Neural cell (in vitro differentiated cells): Measurements from ENCODE around the gene ABCB7. TPM values are rescaled to one million over a fixed set of nuclear protein-coding genes. Genes with fewer than 3 reads are reported as not detected.

Experiments
- H2AFZ ChIP-seq: fragments of 200-600, 300-800 bp; sonication (generic), shearing (Covaris generic); 2 replicates; pipeline ENCODE4 v1.6.0; 2014; ENCODE audit warnings: low read depth, mild to moderate bottlenecking, antibody characterized with exemption, low read length, moderate library complexity
- H3F3A ChIP-seq: fragments of 200-600 bp; shearing (Covaris generic); 2 replicates; pipeline ENCODE4 v1.6.1; 2016; ENCODE audit warnings: mild to moderate bottlenecking, moderate library complexity, mixed read lengths, antibody characterized with exemption, low read length; ENCODE audit not compliant: insufficient read depth, poor library complexity, severe bottlenecking
- H3K27ac ChIP-seq: fragments of 200-600, 300-800 bp; sonication (generic), shearing (Covaris generic); 2 replicates; pipeline ENCODE4 v1.5.1; 2014; ENCODE audit warnings: mild to moderate bottlenecking, low read length, moderate library complexity
- H3K27me3 ChIP-seq: fragments of 300-800, 200-600 bp; sonication (generic), shearing (Covaris generic); 2 replicates; pipeline ENCODE4 v1.6.0; 2014; ENCODE audit warnings: mild to moderate bottlenecking, low read depth, low read length, moderate library complexity; ENCODE audit not compliant: insufficient read depth
- H3K36me3 ChIP-seq: fragments of 300-800, 200-600 bp; sonication (generic), shearing (Covaris generic); 2 replicates; pipeline ENCODE4 v1.5.1; 2014; ENCODE audit warnings: mild to moderate bottlenecking, antibody characterized with exemption, low read length, moderate library complexity; ENCODE audit not compliant: insufficient read depth
- H3K4me2 ChIP-seq: fragments of 300-800, 200-600 bp; sonication (generic), shearing (Covaris generic); 2 replicates; pipeline ENCODE4 v1.6.0; 2014; ENCODE audit warnings: mild to moderate bottlenecking, low read length
- H3K4me3 ChIP-seq: fragments of 300-800, 200-600 bp; sonication (generic), shearing (Covaris generic); 2 replicates; pipeline ENCODE4 v1.5.1; 2014; ENCODE audit warnings: mild to moderate bottlenecking, low read length, moderate library complexity
- H3K79me2 ChIP-seq: fragments of 200-600 bp; shearing (Covaris generic); replicated peaks from 2 replicates; pipeline ENCODE4 v1.6.0; 2014; ENCODE audit warnings: mild to moderate bottlenecking, low read length, moderate library complexity; ENCODE audit not compliant: insufficient read depth
- H3K9ac ChIP-seq: fragments of 300-800, 200-600 bp; sonication (generic), shearing (Covaris generic); 2 replicates; pipeline ENCODE4 v1.6.1; 2016; ENCODE audit warnings: mild to moderate bottlenecking, low read length, mixed read lengths
- H3K9me2 ChIP-seq: fragments of 200-600 bp; shearing (Covaris generic); 2 replicates; pipeline ENCODE4 v1.6.1; 2016; ENCODE audit warnings: mild to moderate bottlenecking, low read length, mixed read lengths; ENCODE audit not compliant: insufficient read depth
- H3K9me3 ChIP-seq: fragments of 200-600, 300-800 bp; sonication (generic), shearing (Covaris generic); 2 replicates; pipeline ENCODE4 v1.6.1; 2016; ENCODE audit warnings: mild to moderate bottlenecking, mixed run types, low read length, moderate library complexity, mixed read lengths
- H4K20me1 ChIP-seq: fragments of 200-600 bp; shearing (Covaris generic); 2 replicates; pipeline ENCODE4 v1.6.1; 2016; ENCODE audit warnings: mild to moderate bottlenecking, mixed run types; ENCODE audit not compliant: insufficient read depth
- EP300 ChIP-seq: fragments of 450-650 bp; conservative IDR thresholded peaks from 2 replicates; pipeline ENCODE4 v1.6.1; 2014; ENCODE audit warnings: antibody characterized with exemption, mild to moderate bottlenecking, moderate library complexity; ENCODE audit not compliant: poor library complexity, severe bottlenecking
- EZH2 ChIP-seq: fragments of 200-600, 300-800 bp; shearing (Covaris generic), sonication (generic); IDR thresholded peaks from 2 replicates; pipeline ENCODE4 v1.6.1; 2014; ENCODE audit warnings: antibody characterized with exemption, low read length, borderline replicate concordance, mild to moderate bottlenecking; ENCODE audit not compliant: insufficient read depth, poor library complexity, severe bottlenecking
- MXI1 ChIP-seq: fragments of 450-650 bp; conservative IDR thresholded peaks from 2 replicates; pipeline ENCODE4 v1.6.1; 2014; ENCODE audit warnings: antibody characterized with exemption, mild to moderate bottlenecking; ENCODE audit not compliant: poor library complexity, severe bottlenecking
- POLR2AphosphoS5 ChIP-seq: IDR thresholded peaks from 2 replicates; pipeline ENCODE4 v1.6.1; 2012
- RAD21 ChIP-seq: fragments of 450-650 bp; conservative IDR thresholded peaks from 2 replicates; pipeline ENCODE4 v1.6.1; 2014; ENCODE audit warnings: antibody characterized with exemption, mild to moderate bottlenecking, moderate library complexity
- SMC3 ChIP-seq: fragments of 450-650 bp; conservative IDR thresholded peaks from 2 replicates; pipeline ENCODE4 v1.6.1; 2014; ENCODE audit warnings: antibody characterized with exemption, mild to moderate bottlenecking, moderate library complexity; ENCODE audit not compliant: poor library complexity
- TAF1 ChIP-seq: IDR thresholded peaks from 2 replicates; pipeline ENCODE4 v1.6.1; 2012; ENCODE audit warnings: low read depth
- polyA plus RNA-seq: library from polyadenylated mRNA; depleted of rRNA; stranded (reverse); fragments of >200 nt; gene quantifications from 2 replicates; pipeline ENCODE4 v1.2.3, GENCODE V29; 2014
- TF ChIP-seq, protein P1 (sequence below): fragments of 450-650 bp; IDR thresholded peaks from 2 replicates; pipeline ENCODE4 v1.5.1; 2014; ENCODE audit warnings: antibody characterized with exemption, mild to moderate bottlenecking, moderate library complexity; ENCODE audit not compliant: poor library complexity, severe bottlenecking
- TF ChIP-seq, protein P2 (sequence below): IDR thresholded peaks from 2 replicates; pipeline ENCODE4 v1.6.1; 2012; ENCODE audit warnings: borderline replicate concordance

The ABCB7 gene
- polyA plus RNA-seq, 1 donor from 2014 or later: 25.1 TPM

DNA sequence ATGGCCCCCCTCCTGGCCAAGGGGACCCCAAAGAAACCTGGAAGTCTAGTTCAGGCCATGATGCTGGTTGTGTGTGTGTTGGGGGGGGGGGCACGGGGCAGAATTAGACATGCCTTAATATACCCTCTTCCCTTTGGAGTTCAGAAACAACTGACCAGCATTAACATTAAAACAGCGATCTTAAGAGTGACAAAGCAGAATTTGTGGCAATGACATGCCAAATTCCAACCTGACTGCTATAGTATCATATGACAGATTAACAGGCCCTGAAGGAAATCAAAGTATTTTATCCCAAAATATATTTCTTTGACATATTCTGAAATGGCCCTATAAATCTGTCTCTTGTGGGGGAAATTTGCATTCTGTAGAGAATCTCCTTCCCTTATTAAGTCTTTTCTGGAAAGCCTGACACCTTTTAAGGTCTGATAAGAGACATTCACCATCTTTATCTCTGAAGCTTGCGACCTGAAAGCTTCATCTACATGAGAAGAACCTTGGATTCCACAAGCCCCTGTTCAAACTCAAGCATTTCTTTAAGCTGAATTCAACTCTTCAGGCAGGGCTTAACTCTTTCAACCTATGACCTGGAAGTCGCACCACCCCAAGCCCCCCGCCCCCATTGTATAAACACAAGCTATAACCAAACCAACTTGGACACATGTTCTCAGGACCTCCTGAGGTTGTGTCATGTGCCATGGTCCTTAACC is 40.2 kb downstream of the ABCB7 start:
- H3K27ac ChIP-seq: no peak overlapping the region
- H3F3A ChIP-seq: no peaks in the 10 kb centered on the region
- H3K9ac ChIP-seq: no peak overlapping the region
- H2AFZ ChIP-seq: no peak overlapping the region
- no peaks in the 10 kb centered on the region for H3K9me2 ChIP-seq
- no peaks in the 10 kb centered on the region for H3K27me3 ChIP-seq
- H3K4me2 ChIP-seq: no peak overlapping the region
- no peaks in the 10 kb centered on the region for H3K9me3 ChIP-seq
- TF ChIP-seq SMC3 (no peak), MXI1 (no peak), EP300 (no peak), TAF1 (no peak), EZH2 (no peak)
- TF ChIP-seq, protein P1, sequence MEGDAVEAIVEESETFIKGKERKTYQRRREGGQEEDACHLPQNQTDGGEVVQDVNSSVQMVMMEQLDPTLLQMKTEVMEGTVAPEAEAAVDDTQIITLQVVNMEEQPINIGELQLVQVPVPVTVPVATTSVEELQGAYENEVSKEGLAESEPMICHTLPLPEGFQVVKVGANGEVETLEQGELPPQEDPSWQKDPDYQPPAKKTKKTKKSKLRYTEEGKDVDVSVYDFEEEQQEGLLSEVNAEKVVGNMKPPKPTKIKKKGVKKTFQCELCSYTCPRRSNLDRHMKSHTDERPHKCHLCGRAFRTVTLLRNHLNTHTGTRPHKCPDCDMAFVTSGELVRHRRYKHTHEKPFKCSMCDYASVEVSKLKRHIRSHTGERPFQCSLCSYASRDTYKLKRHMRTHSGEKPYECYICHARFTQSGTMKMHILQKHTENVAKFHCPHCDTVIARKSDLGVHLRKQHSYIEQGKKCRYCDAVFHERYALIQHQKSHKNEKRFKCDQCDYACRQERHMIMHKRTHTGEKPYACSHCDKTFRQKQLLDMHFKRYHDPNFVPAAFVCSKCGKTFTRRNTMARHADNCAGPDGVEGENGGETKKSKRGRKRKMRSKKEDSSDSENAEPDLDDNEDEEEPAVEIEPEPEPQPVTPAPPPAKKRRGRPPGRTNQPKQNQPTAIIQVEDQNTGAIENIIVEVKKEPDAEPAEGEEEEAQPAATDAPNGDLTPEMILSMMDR: no peak
- no peaks in the 10 kb centered on the region for H3K79me2 ChIP-seq
- H3K36me3 ChIP-seq: no peaks in the 10 kb centered on the region
- no peak overlapping the region for H3K4me3 ChIP-seq
- H4K20me1 ChIP-seq: no peaks in the 10 kb centered on the region

DNA sequence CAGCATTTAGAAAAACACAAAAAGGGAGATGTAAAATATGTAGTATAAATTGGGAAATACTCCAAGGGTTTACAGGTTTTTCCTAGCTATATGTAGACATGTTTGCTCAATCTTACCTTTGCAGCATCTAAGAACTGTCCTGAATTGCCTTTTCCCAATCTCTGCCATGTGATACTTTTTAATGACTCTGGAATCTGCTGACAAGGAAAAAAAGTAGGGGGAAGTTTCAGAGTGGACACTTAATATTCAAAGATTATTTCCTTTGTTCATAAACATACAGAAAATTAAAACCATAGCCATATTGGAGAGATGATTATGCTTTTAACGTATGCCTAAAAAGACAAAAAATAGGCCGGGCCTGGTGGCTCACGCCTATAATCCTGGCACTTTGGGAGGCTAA is 41.4 kb downstream of the ABCB7 start:
- Histone ChIP-seq H3K4me3 (no peak overlapping the region), H3F3A (no peaks in the 10 kb centered on the region), H3K9me3 (no peaks in the 10 kb centered on the region), H3K79me2 (no peaks in the 10 kb centered on the region), H3K9me2 (no peaks in the 10 kb centered on the region), H3K4me2 (no peak overlapping the region), H4K20me1 (no peaks in the 10 kb centered on the region), H2AFZ (no peak overlapping the region), H3K36me3 (no peaks in the 10 kb centered on the region), H3K9ac (no peak overlapping the region), H3K27ac (no peak overlapping the region), H3K27me3 (no peaks in the 10 kb centered on the region)
- TF ChIP-seq TAF1 (no peak), MXI1 (no peak), RAD21 (no peak)
- TF ChIP-seq, protein P1: no peak

DNA sequence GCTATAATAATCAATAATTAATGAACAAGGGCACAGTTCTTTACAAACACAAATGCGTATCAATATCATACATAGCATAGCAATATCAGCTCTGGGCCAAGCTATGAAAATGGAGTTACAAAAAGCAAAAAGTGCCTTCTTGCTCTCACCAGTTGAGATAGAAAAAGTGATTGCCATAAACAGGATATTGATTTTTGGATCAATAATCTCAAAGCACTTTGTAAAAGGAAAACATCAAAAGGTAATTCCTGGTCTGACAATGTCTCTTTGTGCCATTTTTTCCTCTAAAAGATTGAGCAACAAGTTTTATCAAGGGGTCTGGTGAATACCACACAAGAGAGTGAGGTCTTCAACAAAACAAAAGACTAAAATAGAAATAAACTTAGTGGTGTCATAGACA is 42.4 kb downstream of the ABCB7 start:
- H3K79me2 ChIP-seq: no peaks in the 10 kb centered on the region
- no peaks in the 10 kb centered on the region for H3K9me3 ChIP-seq
- no peak overlapping the region for H3K27ac ChIP-seq
- TF ChIP-seq POLR2AphosphoS5: no peak
- TF ChIP-seq MXI1: no peak
- TF ChIP-seq, protein P1: no peak
- TF ChIP-seq, protein P2, sequence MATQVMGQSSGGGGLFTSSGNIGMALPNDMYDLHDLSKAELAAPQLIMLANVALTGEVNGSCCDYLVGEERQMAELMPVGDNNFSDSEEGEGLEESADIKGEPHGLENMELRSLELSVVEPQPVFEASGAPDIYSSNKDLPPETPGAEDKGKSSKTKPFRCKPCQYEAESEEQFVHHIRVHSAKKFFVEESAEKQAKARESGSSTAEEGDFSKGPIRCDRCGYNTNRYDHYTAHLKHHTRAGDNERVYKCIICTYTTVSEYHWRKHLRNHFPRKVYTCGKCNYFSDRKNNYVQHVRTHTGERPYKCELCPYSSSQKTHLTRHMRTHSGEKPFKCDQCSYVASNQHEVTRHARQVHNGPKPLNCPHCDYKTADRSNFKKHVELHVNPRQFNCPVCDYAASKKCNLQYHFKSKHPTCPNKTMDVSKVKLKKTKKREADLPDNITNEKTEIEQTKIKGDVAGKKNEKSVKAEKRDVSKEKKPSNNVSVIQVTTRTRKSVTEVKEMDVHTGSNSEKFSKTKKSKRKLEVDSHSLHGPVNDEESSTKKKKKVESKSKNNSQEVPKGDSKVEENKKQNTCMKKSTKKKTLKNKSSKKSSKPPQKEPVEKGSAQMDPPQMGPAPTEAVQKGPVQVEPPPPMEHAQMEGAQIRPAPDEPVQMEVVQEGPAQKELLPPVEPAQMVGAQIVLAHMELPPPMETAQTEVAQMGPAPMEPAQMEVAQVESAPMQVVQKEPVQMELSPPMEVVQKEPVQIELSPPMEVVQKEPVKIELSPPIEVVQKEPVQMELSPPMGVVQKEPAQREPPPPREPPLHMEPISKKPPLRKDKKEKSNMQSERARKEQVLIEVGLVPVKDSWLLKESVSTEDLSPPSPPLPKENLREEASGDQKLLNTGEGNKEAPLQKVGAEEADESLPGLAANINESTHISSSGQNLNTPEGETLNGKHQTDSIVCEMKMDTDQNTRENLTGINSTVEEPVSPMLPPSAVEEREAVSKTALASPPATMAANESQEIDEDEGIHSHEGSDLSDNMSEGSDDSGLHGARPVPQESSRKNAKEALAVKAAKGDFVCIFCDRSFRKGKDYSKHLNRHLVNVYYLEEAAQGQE: no peak
- no peak for TF ChIP-seq RAD21
- TF ChIP-seq TAF1: no peak
- no peak for TF ChIP-seq EZH2
- no peak for TF ChIP-seq EP300
- TF ChIP-seq SMC3: no peak
- no peaks in the 10 kb centered on the region for H3K27me3 ChIP-seq
- H3K4me2 ChIP-seq: no peak overlapping the region
- H2AFZ ChIP-seq: no peak overlapping the region
- H4K20me1 ChIP-seq: no peaks in the 10 kb centered on the region
- no peaks in the 10 kb centered on the region for H3K9me2 ChIP-seq
- H3K4me3 ChIP-seq: no peak overlapping the region
- no peak overlapping the region for H3K9ac ChIP-seq
- no peaks in the 10 kb centered on the region for H3K36me3 ChIP-seq
- H3F3A ChIP-seq: no peaks in the 10 kb centered on the region
